DMS79 treated with DMSO at 0.1 percent for 48 hours (cell line): ENCODE results near the gene FRMD4A.
"Not testable (repeated sequence)": the region's sequence is repeated elsewhere in the genome, so short reads cannot be mapped to it uniquely, and the experiment has no call there.

ENCODE experiments used
- DNase-seq: peaks from one replicate; lab custom pipeline; 2025; lab: John Stamatoyannopoulos, UW

FRMD4A gene

DNA sequence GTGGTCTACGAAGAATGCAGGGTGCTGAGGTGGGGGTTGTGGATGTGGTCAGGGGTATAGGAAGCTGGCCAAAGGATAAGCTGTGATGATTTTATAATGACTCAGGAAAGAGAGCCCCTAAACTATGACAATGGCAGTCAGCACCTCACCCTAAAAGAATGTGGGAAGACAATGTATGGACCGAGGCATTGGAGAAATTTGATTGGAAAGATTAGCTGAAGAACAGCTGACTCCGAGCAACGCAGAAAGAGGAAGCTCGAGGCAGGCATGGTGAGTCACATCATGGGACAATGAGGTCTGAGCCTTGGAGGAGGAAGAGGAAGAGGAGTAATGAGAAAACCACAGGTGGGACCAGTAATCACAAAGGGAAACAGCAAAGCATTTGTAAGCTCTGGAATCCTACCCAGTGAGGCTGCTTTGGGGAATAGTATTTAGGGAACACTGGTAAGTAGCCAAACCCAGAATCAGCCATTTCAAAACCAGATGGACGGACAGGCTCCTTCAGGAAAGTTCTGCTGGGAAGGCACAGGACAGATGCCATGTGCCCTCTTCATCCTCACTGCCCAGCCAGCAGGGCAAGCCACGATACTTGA, 448.5 kb downstream of the FRMD4A start:
- no peak for DNase-seq

DNA sequence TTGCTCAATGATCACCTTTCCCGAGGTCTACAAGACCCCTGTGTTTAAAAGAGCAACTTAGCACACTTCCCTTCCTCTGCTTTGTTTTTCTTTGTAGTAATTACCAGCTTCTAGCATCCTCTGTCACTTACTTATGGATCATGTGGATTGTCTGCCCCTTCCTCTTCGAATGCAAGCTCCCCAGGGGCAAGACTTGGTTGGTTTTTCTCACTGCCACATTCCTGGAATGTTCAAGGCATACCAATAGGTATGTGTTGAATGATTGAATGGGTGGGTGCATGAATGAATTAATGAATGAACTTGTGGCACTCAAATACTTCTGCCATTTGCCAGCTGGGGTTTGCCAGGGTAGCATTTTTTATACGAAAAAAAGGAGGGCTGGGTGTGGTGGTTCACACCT, 450.0 kb downstream of the FRMD4A start:
- no peak for DNase-seq

DNA sequence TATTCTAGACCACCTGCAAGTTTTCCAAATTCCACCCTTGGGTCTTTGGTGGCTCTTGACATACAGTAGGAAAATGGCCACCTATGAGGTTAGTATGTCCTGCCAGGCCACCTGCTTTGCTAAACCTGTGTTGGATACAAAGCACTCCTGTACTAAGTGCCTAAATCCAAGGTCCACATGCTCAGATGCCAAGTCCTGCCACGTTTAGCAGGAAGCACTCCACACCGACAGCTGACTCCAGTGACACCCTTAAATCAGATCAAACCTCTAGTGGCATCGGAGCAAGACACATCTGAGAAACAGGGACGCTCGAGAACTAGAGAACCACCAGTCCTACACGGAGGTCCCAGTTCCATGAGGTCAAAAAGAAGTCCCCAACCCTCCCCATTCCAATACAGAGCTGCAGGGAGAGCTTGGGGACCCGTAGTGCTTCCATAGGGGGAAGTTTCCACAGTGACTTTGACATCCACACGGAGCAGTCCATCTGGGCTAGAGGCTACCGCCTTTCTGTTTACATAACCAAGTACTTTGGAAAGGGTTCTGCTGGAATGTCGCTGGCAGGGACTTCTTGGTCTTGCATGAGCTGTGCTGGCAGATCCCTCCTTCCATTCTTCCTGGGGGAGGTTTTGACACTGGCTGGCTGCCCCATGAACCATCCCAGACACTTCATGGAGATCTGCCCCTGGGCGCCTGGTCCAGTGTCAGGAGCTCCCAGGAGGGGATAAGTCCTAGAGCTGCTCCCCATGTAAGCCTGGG, 453.4 kb downstream of the FRMD4A start:
- DNase-seq, result no peak

DNA sequence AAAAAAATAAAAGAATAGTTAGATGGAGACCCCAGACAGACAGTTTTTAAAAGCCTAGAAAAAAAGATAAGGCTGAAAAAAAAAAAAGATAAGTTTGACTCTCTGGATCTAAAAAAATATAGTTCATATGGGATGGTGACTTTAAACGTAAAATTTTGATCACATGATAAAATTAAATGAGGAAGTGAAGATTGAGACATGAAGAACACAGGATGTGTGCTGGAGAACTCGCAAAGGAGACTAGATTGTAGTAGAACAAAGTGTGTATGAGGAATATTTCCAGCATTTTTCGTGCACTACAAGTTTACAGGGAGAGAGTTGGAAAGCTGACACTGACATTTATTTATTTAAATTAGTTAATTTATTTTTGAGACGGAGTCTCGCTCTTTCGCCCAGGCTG, 457.5 kb downstream of the FRMD4A start:
- no peak for DNase-seq

DNA sequence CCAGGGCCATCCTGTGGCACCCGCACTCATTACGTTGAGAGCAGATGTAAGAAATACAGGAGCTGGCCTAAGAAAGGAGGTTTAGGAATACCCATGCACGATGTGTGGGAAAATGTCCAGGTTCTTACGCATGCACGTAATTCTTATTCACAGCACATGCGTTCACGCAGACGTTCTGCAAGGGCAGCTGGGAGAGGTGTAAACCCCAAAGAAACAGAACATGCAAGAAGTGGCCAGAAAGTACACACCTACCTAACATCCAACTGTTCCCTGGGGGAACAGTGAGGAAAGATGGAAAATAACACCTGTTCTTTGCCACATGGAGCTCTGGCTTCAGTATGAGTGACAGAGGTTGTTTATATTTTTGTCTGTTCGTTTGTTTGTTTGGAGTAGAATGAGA, 458.3 kb downstream of the FRMD4A start:
- no peak for DNase-seq

DNA sequence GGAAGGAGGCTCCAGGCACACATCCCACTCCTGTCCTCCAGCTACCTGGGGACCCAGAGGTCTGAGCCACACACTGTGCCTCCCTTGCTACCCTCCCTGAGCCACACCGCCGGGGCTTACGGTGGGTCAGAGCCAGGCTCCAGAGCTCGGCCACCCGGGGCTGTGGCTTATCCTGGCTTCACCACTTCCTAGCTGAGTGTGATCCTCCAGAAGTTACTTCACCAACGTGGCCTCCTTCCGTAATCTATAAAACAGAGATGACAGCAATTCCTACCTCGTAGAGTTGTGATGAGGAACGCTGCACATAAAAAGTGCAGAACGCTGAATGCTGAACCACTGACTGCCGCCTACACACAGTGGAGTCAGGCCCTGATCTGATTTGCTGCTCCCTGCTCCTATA, 458.9 kb downstream of the FRMD4A start:
- DNase-seq, result no peak

DNA sequence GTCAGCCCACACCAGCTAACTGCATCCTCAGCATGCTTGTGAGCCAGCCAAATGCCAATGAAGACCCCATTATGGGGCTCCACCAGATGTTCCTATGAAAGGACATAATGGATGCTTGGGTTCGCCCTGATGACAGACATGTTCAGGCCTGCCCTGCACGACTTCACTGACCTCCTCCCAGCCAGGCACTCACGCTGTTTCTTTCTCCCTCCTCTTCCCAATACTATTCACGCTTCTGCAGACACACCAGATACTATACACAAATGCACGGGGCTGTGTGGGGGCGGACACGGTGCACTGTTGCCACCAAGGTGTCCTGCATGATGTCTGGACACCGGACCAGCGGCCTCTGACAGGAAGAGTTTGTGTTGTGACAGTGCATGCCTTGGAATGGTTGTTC, 459.7 kb downstream of the FRMD4A start:
- no peak for DNase-seq

DNA sequence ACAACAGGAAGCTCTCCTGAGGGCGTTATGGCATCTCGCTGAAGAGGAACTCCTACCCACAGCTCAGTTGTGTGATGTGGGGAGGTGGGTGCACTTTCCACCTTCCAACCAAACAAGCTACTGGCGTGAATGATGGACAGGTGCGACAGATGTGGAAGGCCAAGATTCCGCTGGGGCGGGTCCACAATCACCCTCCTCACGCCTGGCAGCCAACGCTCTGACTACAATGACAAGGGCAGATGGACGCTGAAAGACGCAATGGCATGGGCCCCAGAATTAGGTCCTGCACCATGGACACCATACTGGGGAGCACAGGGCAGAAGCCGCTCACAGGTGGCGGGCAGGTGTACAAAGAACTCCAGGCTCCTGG, 461.4 kb downstream of the FRMD4A start:
- DNase-seq, result no peak

DNA sequence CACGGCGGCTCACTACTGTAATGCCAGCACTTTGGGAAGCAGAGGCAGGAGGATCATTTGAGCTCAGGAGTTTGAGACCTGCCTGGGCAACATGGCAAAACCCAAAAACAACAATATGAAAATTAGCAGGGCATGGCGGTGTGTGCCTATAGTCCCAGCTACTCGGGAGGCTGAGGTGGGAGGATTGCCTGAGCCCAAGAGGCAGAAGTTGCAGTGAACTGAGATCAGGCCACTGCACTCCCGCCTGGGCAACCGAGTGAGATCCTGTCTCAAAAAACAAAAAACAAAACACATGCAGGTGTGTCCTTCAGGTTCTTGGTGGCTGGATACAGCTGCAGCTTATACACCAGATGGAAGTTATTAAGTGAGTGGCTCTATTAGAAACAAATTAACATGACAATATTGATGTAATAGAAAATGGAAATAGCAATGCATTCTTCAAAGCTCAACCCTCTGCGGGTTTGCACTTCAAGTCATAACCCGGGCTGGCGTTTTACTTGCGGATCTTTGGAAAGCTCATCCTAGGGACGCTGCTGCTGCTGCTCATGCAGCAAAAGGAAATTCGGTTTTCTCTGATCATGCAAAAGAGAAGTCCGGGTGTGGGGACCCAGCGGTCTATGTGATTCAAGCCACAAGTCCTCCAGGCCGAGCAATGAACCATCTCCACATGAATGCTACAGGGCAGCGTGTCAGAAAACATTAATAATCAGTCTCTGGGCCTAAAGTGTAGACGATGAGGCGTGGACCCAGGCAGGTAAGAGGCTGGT, 462.0 kb downstream of the FRMD4A start:
- no peak for DNase-seq

DNA sequence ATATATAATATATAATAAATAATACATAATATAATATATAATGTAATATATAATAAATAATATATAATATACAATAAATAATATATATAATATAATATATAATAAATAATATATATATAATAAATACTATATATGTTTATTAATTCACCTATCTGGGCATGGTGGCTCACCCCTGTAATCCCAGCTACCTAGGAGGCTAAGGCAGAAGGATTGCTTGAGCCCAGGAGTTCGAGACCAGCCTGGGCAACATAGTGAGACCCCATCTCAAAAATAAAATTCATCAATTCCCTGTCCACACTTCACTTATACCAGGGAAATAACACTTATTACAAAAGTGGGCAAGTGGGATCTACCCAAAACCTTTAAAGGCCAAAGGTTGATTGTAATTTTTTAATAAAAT, 462.9 kb downstream of the FRMD4A start:
- DNase-seq, result no peak

DNA sequence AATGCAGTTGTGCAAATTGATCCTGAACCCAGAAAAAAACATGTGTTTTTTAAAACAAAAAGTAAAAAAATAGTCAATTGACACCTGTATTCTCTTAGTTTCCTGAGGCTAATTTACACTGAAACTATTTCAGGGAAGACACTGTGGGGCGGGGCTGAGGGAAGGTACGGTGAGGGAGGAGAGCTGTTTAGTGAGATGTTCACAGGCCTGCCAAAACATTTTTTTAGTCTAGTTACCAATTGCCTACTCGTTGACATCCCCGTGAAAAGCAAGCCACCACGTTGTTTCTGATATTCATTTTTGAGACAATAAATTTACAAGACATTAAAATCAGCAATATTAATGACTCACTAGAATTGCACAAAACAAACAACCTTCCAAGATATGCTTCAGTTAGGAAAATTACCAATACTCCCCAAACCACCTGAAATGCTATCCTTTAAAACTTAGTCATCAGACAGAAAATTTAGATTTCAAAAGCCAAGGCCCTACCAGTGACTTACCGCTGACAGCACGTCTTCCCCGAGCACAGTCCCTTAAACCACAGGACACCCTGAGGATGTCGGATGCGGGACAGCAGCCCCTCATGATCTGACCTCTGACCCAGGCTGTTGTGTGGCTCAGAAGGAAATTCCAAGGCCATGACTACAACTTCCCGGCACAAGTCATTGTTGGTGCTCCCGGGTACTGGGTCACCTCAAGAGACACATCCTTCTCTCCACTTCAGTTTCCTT, 464.8 kb downstream of the FRMD4A start:
- no peak for DNase-seq

DNA sequence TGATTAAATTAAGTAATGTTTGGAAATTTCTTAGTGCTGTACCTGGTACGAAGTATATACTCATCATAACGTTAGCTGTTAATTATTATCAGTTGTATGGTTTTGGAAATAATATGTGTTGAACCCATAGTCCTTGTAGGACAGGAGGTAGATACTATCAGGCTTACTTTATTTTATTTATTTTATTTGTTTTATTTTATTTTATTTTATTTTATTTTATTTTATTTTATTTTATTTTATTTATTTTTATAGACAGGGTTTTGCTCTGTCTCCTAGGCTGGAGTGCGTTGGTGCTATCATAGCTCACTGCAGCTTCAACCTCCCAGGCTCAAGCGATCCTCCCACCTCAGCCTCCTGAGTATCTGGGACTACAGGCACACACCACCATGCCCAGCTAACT, 465.5 kb downstream of the FRMD4A start:
- not testable (repeated sequence) for DNase-seq

DNA sequence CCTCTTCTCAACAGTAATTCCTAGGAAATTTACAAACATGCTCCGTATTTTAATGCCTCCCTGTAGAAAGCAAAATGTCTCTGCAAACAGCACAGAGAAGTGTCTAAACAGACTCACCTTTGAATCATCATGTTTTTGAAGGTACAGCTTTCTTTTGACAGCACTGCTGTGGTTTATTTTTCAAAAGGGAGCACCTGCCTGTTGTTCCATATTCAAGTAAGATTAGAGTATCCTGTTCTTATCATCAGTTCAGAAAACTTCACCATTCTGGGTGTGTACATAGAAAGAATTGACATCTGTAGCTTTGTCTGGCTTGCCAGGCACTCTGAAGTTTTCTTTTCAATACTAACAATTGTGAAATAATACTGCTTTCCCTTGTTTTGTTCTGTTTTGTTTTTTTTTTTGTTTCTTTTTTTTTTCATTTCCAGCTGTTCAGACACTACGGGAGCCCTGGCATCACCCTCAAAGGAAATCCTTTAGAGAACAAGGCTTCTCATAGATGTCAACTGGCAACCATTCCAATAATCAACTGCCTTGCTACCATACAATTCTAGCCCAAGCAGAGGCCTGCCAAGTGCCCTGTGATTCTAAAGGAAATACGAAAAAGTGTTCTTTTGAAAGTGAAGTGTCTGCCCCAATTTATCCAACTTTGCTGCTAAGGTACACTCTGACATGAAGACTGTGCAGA, 468.0 kb downstream of the FRMD4A start:
- no peak for DNase-seq

DNA sequence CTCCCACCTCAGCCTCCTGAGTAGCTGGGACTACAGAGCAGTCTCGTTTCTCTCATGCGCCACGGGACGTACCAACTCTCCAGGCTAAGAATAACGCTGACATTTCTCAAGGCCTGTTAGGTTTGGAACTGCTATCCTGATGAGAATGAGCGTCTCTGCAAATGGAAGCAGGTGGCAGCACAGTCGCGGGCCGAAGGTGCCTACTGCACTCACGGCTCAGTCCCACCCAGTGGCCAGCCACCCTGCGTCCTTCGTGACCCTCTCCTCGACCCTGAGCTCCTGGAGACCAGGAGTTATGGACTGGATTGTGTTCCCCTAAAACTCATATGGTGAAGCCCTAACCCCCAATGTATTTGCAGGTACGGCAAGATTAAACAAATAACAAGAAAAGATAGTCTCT, 469.8 kb downstream of the FRMD4A start:
- no peak for DNase-seq

DNA sequence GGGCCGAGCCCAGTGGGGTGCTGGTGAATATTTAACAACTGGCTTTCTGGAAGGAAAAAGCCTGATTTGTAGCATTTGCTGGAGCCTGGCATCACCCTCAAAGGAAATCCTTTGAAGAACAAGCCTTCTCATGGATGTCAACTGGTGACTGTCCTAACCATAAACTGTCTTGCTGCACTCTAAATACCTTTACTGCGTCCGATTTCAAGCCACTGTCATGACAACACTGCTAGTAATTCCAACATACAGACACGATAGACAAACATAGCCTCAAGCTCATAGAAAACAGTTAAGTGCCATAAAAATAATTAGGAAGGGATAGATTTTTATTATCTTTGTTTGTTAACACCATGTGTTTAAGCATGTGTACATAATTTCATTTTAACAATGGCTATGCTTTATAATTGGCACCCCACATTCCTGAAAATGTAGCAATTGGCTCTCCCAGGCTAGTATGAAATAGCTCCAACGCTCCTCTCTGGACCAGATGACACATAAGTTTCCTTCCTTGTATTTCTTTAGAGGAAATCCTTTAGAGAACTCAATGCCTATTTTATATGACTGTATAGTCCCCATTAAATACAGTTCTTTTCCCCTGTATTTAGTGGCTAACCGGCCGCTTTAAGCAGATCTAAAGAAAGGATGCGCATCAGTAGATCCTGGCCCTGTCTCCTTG, 470.6 kb downstream of the FRMD4A start:
- no peak for DNase-seq

DNA sequence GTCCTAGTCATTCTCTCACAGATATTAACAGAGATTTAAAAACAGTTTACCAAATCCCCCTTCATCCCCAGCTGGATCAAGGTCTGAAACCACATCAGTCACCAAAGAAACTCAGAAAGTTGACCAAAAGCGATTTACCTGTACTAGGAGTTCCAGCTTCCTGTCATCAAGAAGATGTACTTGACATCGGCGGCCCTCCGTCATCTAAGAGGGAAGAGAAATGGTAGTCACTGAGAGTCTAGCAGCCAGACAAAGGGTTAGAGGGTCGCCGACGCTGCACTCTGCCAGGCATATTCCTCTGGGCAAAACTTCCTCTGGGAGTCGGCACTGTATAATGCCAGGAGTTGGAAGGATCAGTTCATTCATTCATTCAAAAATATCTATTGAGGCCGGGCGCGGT, 472.0 kb downstream of the FRMD4A start:
- no peak for DNase-seq

DNA sequence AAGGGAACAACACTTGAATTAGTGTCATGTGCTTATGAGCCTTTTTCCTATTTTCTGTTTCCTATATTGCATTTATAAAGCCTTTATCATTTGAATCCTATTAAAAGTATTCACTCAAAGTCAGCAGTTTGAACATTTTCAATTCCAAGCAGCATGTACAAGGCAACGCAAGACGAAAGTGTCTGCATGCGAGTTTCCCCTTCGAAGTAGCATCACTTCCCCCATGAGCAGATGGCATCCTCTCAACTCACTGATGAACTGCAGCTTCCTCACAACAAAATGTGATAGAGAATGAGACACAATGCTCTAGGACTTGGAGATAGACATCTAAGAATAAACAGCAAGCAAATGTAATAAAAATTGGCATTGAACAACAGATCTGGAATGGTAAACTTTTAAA, 473.3 kb downstream of the FRMD4A start:
- DNase-seq, result no peak

DNA sequence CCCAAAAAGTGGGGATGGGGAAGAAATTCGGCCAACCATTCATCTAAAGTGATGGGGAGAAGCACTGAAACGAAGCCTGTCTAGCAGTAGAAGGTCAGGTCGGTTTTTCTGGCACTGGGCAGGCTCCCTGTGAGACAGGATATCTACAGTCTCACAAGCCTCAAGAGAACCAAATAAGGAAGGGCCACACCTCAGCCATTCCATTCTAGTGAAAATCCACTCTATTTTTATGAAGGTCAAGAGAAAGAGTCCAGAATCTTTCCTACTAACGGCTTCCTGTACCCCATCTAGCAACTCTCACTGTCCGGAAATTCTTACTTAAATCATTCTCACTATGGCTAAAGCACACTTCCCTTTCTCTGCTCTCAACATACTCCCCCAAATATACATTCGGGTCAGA, 476.9 kb downstream of the FRMD4A start:
- no peak for DNase-seq

DNA sequence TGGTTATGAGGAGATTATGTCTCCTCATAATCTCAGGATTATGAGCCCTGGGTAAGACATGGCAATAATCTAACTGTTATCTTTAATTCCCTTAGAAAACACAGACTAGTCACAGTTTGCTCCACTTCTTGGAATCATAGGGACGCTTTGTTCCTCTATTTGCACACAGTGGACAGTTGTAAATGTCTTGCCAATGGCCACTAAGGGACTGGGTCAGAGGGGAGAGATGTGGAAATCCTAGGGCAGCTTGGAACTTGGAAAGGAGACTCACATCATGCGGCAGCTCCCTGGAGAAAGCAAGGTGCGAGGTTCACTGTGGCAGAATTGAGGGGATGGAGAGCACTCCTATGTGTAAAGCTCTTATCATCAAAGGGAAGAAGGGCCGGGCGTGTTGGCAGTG, 477.9 kb downstream of the FRMD4A start:
- DNase-seq, result no peak

DNA sequence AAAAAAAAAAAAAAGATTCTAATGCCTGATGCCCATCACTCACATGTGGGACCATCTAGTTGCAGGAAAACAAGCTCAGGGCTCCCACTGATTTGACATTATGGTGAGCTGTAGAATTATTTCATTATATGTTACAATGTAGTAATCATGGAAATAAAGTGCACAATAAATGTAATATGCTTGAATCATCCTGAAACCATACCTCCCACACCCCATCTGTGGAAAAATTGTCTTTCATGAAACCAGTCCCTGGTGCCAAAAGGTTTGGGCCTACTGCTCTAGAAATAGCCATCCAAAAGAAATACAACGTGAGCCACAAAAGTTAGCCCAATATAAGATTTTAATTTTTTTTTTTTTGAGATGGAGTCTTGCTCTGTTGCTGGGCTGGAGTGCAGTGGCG, 478.8 kb downstream of the FRMD4A start:
- no peak for DNase-seq
